ENCODE results near the gene GIPR. TPM values are rescaled to one million over a fixed set of nuclear protein-coding genes. Genes with fewer than 3 reads are reported as not detected.
"Not testable (repeated sequence)": the region's sequence is repeated elsewhere in the genome, so short reads cannot be mapped to it uniquely, and the experiment has no call there.

The GIPR gene
- polyA plus RNA-seq, 1 donor = 0.85 TPM

DNA sequence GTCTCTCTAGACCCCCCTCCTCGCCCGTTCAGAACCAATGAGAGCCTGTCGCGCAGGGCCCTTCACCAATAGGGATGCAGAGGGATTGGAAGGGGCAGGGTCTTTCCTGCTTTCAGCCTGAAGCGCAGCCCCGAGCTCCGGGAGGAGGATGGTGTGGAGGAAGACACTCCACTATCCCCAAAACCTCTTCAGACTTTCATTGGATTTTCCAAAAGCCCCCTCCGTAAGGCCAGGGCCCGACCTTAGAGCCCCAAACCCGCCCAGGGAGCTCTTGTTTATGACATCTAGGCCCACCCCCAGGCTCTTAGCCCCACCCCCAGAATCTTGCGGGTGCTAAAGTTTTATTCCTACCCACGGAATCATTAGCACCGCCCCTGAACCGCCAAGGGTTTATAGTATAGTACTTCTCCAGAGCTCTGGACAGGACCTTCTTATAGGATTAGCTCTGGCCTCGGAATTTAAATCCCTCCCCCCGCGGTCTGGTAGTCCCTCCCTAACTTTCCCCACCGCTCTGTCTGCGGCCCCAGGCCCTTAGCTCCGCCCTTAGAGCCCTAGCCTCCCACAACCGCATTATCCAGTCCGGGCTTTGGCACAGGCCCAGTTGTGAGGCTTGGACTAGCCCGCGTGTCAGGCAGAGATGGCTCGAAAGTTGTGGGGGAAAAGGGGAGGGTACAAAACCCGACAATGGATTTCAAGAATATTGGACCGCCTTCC lies 22.2 kb upstream of the GIPR start:
- peak; percentile 74 for DNase-seq

- DNase-seq = no peak
These were observed 21.7 kb upstream of the GIPR start for GRCh38 chr19:45646345-45646698.

DNA sequence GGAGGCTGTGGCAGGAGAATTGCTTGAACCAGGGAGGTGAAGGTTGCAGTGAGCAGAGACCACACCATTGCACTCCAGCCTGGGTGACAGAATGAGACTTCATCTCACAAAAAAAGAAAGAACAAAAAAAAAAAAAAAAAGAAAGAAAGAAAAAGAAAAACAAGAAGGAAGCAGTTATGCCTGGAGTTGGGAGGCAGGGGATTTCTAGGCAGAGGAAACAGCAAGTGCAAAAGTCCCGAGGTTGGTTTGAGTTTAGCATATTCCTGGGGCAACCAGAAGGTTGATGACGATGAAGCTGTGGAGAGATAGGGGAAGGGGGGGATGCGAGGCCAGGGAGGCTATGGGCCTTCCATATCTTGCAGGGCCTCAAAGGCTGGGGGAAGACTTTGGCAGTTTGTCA lies 17.3 kb upstream of the GIPR start:
- no peak for DNase-seq

DNA sequence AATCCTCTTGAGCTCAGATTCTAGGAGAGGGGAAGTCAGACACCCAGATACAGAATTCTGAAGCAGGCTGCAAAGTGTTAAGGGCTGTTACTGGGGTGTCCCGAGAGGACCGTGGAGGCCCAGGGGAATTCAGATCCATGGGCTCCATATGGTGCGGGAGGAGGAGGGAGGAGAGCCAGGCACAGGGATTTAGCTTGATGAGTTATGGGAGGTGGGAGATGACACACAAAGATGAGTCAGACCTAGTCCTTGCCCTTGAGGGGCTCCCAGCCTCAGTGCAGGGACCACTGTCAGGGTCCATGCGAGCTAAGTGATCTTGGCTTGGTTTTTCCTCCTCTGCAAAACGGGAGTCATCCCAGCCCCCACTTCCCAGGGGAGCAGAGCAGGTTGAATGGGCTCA lies 14.4 kb upstream of the GIPR start:
- no peak for DNase-seq

DNA sequence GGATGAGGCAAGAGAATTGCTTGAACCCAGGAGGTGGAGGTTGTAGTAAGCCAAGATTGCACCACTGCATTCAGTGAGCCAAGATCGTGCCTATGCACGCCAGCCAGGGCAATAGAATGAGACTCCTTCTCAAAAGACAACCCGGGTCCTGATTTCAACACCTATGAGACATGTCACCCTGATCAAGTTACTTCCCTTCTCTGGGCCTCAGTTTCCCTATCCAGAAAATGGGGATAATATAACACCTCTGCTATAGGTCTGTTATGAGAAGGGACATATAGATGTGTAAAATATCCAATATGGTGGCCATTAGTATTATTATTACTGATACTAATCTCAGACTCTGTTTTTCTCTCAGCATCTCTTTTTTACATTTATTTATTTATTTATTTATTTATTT lies 12.9 kb upstream of the GIPR start:
- DNase-seq = no peak

GRCh38 chr19:45657520-45658167 lies 10.4 kb upstream of the GIPR start:
- no peak for DNase-seq

DNA sequence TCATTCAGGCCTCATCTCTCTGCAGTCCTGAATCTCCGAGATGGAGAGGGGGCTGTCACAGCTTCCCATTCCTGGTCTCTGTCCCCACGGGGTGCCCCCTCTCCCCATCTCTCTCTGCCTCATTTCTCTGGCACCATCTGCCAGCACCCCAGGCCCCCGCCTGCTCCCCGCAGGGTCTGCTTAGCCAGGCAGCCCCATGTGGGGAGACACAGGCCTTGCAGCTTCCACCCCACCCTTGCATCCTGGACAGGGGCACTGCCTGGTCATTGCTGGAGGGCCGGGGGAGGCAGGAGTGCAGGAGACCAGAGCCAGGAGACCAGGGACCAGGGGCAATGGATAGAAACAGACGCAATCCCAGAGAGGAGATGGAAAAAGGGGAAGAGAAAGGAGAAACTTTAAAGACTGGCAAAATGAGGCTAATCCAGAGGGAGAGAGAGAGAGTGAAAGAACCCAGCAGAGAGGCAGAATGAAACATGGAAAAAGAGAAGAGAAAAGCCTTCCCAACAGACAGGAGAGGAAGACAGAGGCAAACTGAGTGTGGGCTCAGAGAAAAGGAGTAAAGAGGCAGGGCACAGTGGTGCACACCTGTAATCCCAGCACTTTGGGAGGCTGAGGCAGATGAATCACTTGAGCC lies 8.8 kb upstream of the GIPR start:
- DNase-seq = no peak

DNA sequence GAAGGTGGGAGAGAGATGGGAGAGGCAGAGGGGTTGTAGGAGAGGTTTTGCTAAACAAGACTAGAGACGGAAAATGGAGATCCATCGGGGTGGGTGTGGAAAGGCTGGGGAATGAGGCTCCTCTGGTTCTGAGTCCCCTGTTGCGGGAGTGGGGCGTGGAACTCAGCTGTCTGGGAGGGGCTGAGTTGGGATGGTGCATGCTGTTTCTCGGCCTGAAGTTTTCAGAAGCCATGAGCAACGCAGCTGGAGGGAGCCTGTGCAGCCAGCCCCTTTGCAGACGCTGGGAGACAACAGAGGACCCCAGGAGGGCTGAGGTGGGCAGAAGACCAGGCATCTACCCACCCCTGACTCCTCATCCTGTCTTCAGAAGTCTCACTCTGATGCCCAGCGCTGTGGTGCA lies 7.4 kb upstream of the GIPR start:
- no peak for DNase-seq

- DNase-seq = no peak
These were observed 4.2 kb upstream of the GIPR start for GRCh38 chr19:45663800-45664199.

GRCh38 chr19:45664575-45664974 lies 3.4 kb upstream of the GIPR start:
- no peak for DNase-seq

DNA sequence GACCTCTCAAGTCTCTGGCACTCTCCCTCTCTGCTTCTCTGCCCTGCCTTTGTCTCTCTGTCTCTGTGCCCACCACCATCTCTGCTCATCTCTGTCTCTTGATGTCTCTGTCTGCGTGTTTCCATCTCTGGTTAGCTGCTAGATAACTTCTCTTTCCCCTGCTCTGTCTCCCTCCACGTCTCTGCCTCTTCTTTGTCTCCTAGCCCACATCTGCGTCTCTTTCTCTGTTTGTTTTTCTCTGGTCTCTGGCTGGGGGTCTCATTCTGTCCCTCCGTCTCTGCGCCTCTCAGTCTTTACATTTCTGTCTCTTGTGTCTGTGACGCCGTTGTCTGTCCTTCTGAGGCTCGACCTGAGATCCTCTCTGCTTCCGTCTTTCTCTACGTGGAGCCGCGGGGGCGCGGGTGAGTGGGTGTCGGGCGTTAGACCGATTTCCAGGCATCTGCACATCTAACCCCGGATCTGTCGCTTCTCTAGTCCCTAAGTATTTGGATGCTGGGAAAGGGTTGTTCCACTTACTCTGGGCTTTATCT lies 386 bp downstream of the GIPR start:
- no peak for DNase-seq

- DNase-seq = peak; percentile 42
These were observed 2.8 kb downstream of the GIPR start for GRCh38 chr19:45670670-45671453.

- no peak for DNase-seq
These were observed 6.9 kb downstream of the GIPR start for GRCh38 chr19:45674946-45675345.

- no peak for DNase-seq
These were observed 8.8 kb downstream of the GIPR start for GRCh38 chr19:45676851-45677263.

GRCh38 chr19:45677351-45678230 lies 9.6 kb downstream of the GIPR start:
- DNase-seq = peak; percentile 80

GRCh38 chr19:45681391-45682015 lies 13.5 kb downstream of the GIPR start:
- peak; percentile 80 for DNase-seq

DNA sequence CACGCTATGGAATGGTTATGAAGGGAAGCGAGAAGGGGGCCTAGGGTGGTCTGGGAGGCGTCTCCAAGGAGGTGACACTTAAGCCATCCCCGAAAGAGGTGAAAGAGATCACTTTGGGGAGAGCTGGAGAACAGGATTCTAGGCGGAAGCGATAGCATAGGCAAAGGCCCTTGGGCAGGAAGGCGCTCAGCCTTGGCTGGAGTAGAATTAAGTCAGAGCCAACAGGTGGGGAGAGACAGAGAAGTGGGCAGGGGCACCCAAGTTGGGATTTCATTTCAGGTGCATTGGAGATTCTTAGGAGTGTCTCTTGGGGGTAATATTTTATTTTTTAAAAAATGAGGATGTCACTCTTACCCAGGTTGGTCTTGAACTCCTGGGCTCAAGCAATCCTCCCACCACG lies 14.1 kb downstream of the GIPR start:
- no peak for DNase-seq

DNA sequence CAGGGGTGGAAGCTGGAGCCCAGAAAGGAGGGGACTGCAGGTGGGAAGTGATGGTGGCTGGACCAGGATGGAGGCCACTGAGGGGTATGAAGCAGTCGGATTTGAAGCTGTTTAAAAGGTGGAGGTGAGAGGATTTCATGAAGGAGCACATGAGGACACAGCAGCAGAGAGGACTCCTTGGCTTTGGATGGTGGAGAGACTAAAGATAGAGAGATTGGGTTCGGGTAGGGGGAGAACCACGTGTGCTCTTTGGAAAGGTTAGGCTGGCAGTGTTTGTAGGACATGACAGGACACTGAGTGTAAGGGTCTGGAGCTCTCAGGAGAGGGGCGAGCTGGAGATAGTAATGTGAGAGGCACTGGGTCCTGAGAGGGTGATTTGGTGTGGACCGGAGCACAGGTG lies 14.9 kb downstream of the GIPR start:
- no peak for DNase-seq

DNA sequence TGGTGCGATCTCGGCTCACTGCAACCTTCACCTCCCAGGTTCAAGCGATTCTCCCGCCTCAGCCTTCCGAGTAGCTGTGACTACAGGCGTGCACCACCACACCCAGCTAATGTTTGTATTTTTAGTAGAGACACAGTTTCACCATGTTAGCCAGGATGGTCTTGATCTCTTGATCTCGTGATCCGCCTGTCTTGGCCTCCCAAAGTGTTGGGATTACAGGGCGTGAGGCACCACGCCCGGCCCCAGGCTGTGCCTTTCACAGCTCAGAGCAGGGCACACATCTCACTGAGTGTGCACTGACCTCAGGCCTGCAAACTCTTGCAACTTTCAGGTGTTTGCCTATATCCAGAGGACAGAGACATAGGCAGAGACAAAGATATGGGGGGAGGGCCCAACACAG lies 17.0 kb downstream of the GIPR start:
- not testable (repeated sequence) for DNase-seq

GRCh38 chr19:45687599-45687998 lies 19.6 kb downstream of the GIPR start:
- DNase-seq = no peak

All from left kidney (tissue), 2 donors.